Renal cortex interstitium (tissue), 15 donors: ENCODE results near the gene POM121L2. TPM values are rescaled to one million over a fixed set of nuclear protein-coding genes. Genes with fewer than 3 reads are reported as not detected.
A peak's percentile ranks its signal among the peaks of the same experiment; 100 is the strongest.

Source experiments
- DNase-seq, 11 donors: peaks; one replicate each; pipeline ENCODE4 v3.0.0-alpha.2; 2013; ENCODE audit warnings: low read depth in 9 of 11, low spot score in 4 of 11; ENCODE audit errors: extremely low read depth in 1 of 11
- long read RNA-seq, 16 experiments: transcript quantifications; one replicate each; lab custom pipeline, GENCODE V29; 2026
- polyA plus RNA-seq, 3 donors: library from polyadenylated mRNA; unstranded; fragments of 120-200 nt; gene quantifications; one replicate each; pipeline ENCODE4 v1.2.1, GENCODE V29; 2013; ENCODE audit not compliant: insufficient read length in 3 of 3

POM121L2 gene
- polyA plus RNA-seq = not detected
- long read RNA-seq, donor 1 = 0 reads
- long read RNA-seq, donor 2 = 0 reads
- long read RNA-seq, donor 3 = 0 reads
- long read RNA-seq, donor 4 = 0 reads
- long read RNA-seq, donor 5 = 0 reads
- long read RNA-seq, donor 6 = 0 reads
- long read RNA-seq, donor 7 = 0 reads
- long read RNA-seq, donor 8 = 0 reads
- long read RNA-seq, donor 9 = 0 reads
- long read RNA-seq, donor 10 = 0 reads
- long read RNA-seq, donor 11 = 0 reads
- long read RNA-seq, donor 12 = 0 reads
- long read RNA-seq, donor 13 = 0 reads
- long read RNA-seq, donor 14 = 0 reads
- long read RNA-seq, donor 15 = 0 reads
- long read RNA-seq, donor 16 = 0 reads

DNA sequence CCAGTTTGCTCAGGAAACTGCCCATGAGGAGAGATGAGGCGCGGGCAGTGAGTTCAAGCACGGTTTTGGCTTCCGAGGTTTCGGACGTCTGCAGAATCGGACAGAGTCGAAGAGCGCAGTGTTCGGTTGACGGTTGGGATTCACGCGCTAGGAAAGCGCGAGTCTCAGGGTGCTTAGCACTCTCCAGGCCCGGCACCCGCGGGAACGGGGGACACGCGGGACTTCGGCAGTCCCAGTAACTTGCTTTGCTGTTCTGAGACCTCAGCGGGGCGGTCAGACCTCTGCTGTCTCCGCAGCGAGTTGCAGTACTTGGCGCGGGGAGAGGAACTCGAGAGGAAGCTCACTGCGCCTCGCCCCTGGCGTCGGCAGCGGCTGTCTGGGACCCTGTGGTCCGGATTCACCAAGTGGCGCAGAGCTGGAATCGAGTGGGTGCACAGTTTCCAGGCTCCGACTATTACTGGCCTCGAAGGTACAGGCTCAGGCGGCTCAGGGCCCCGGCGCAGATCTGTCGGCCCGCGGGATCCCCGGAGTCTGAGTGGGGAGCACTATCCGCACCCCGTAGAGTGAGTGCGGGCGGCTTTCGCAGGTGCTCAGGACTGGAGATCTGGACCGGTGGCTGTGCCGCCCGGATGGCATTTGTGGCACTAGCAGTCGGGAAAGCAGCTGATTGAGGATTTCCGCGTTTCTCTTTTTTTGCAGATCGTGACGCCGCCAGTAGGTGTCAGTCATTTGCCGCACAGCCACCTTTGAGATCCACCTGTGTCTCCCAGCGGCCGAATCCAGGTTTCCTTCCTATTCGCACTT is at the start of gene POM121L2:
Gene POM121L2 (minus strand): TSS at position 128 of the 804 bp plus-strand sequence. CDS start 103 bp downstream, at position 25.
- DNase-seq = peak in 8 of 11 donors; percentile 45 to 67 (median 60)

GRCh38 chr6:27359231-27359630 is 47.2 kb upstream of the POM121L2 start:
- no peak for DNase-seq

GRCh38 chr6:27358786-27359185 is 46.7 kb upstream of the POM121L2 start:
- no peak for DNase-seq

DNA sequence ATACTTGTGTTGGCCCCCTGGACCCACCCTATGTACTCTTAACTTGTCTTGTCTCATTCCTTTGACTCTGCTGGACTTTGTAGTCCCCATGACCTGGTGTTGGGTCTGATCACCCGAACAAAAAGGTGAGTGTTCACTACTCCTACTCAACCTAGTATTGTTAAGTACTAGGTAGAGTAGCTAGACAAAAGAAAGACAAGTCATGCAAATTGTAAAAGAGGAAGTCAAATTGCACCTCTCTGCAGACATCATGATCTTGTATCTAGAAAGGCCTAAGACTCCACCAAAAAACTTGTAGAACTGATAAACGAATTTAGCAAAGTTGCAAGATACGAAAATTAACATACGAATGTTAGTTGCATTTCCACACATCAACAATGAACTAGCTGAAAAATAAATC is 40.8 kb upstream of the POM121L2 start:
- no peak for DNase-seq

GRCh38 chr6:27334141-27334540 is 22.1 kb upstream of the POM121L2 start:
- DNase-seq = no peak

- DNase-seq = no peak
Observed at GRCh38 chr6:27333642-27334040, 21.6 kb upstream of the POM121L2 start.

DNA sequence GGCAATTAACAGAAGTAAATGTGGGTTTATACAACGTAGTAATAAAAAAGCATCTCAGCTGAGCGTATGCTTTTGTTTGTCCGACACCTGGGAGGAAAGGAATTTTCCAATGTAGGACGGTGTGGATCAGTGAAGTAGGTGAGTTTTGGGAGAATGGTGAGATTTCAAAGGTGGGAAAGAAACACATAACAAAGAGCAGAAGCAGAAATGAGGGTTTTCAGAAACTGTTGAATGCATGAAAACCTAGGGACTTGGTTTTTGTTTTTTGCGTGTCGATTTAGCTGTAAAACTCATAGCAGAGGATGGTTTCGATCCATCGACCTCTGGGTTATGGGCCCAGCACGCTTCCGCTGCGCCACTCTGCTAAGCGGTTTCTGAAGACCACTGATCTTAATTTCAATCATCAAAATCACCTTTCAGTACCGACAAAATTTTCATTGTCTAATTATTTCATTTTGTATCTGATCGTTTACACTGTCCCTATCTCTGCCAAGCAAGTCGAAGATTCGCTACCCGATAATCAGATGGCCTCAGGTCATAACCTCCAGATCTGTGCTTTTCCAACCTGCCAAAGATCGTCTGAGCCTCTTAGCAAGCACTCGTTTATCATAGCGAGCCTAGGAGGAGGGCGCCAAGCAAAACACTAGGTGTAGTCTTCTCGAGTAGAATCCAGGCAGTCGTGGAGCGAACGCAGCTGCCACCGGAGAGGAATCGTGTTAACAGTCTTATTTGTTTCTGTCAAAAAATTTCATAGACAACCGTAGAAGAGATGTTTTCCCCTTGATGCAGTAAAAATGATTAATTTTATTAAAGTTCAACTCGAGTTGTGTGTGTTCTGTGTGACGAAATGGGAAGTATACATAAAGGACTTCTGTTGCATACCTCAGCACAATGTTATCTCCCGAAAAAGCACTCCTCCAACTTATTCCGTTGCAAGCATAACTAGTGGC is 20.9 kb upstream of the POM121L2 start:
- DNase-seq = peak in 3 of 11 donors; percentile 8 to 20 (median 11)

DNA sequence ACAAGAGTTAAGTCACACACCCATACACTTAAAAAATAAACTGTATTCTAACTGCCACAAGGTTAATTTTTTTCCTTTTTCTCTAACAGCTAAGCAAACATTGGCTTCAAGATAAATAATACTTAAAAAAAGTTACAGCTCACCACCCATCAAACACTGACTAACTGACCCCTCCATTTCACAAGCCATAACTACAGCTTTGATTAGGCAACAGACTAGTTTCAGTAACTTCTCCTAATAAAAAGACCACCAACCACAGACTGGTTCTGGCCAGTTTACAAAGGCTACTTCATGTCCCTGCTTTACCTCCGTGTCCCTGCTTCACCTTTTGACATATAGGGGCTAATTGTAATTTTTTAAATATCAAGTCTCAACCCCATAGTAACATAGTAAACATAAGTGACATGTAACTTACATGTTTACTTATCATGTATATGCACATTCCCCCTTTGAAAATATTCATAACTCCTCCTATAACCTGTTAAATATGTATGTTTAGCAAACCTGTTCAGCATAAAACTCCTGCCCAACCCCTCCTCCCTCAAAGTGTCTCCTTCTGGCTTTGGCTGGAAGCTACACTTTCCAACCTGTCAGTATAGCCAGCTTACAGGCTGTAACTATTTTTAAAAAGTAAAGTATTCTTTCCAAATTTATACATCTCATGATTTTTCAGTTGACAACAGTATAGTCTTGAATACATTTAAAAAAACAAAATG is 15.1 kb upstream of the POM121L2 start:
- DNase-seq = no peak

GRCh38 chr6:27321901-27322300 is 9.8 kb upstream of the POM121L2 start:
- DNase-seq = no peak

- no peak for DNase-seq
Observed at GRCh38 chr6:27321370-27321769, 9.3 kb upstream of the POM121L2 start.

GRCh38 chr6:27318973-27319372 is 6.9 kb upstream of the POM121L2 start:
- no peak for DNase-seq

DNA sequence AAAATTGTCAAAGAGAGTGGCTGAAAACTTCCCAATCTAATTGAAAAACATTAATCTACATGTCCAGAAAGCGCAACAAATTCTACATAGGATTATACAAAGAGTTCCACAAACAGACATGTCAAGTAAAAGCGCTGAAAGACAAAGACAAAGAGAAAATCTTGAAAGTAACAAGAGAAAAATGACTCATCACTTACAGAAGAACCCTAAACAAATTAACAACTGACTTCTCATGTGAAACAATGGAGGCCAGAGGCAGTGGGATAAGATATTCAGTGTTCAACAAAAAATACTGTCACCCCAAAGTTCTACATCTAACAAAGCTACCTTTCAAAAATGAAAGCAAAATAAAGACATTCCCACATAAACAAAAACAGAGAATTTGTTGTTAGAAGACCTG is 2.0 kb upstream of the POM121L2 start:
- DNase-seq = no peak

- no peak for DNase-seq
Observed at GRCh38 chr6:27312950-27313271, 838 bp upstream of the POM121L2 start.

- DNase-seq = no peak
Observed at GRCh38 chr6:27311806-27312145, 297 bp downstream of the POM121L2 start.

- no peak for DNase-seq
Observed at GRCh38 chr6:27303613-27304272, 8.3 kb downstream of the POM121L2 start.

DNA sequence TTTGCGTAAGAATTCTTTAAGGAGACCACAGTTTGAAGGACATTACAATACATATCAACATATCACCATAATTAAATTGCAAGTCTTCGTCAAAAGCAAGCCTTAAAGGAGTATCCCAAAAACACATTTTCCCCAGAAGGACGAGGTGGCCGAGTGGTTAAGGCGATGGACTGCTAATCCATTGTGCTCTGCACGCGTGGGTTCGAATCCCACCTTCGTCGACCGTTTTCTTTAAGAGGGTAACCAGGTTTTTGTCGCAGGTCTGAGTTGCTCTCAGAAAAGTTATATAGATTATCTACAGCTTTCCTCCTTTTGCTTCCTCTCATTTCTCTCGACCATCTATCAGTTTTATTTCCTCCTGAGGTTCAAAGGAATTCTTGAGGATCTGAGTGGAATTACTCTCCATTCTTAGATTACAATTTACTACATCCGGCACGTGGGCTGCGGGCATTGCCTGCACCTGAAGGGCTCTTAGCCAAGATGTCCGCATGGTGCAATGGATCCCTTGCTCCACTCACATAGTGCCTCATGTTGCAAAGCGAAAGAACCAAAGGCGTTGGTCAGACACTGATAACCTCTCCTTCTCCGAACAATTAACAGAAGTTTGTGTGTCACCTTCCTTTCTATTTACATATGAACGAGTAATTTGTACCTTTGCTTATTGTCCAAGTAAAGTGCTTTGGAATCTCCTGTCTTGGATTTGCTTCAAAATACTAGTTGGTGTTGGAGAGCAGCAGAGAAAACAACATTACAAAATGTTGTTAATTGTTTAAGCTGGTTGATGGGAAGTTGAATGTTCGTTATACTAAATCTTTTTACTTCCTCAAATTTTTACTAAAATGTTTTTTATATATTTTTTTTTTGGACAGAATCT is 14.0 kb downstream of the POM121L2 start:
- DNase-seq = no peak

GRCh38 chr6:27297484-27297856 is 14.6 kb downstream of the POM121L2 start:
- DNase-seq = no peak
